ENCODE data around the gene SLC22A4.

Gene SLC22A4

DNA sequence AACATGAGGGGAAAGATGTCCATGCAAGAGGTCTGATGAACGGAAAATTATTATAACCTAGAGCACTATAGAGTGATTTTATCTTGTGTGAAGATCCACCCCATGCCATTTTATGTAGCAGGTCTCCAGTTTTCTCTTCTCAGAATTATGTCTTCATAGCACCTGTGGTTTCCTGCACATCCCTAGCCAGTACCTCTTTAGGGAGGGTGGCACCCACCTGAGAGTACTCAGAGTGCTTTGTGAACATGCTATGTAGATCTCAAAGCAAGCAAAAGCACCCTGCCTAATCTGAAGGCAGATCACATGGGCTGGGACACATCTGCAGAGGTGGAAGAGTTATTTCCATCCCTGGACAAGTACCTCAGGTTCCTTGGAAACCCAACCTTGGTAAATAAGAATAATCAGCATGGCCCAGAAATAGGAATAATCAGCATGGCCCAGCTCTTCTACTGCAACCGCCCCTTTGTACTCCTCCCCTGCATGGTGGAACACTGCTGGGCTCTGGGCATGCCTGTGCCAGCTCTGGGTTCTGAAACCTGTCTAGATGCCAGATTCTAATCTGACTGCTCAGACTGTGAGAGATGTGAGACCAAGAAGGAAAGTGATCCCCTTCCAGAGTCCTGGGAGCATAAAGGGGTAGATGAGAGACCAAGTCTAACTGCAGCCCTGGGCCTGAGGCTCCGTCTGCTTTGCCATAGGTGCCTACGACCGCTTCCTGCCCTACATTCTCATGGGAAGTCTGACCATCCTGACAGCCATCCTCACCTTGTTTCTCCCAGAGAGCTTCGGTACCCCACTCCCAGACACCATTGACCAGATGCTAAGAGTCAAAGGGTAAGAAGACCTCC, 99.0 kb downstream of the SLC22A4 start:
- ChIA-PET CTCF (interaction anchor here (1.1 to 11.9 kb wide), 4 partner anchors 15 to 108 kb away, joined by 3 to 255 read pairs (median 44); no protein-coding TSS in a partner anchor), POLR2A (no interaction called here)
- DNase-seq (ENCODE audit: extremely low spot score): no peak
- TF ChIP-seq, protein P1, sequence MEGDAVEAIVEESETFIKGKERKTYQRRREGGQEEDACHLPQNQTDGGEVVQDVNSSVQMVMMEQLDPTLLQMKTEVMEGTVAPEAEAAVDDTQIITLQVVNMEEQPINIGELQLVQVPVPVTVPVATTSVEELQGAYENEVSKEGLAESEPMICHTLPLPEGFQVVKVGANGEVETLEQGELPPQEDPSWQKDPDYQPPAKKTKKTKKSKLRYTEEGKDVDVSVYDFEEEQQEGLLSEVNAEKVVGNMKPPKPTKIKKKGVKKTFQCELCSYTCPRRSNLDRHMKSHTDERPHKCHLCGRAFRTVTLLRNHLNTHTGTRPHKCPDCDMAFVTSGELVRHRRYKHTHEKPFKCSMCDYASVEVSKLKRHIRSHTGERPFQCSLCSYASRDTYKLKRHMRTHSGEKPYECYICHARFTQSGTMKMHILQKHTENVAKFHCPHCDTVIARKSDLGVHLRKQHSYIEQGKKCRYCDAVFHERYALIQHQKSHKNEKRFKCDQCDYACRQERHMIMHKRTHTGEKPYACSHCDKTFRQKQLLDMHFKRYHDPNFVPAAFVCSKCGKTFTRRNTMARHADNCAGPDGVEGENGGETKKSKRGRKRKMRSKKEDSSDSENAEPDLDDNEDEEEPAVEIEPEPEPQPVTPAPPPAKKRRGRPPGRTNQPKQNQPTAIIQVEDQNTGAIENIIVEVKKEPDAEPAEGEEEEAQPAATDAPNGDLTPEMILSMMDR (IDR thresholded peaks at IDR 0.05; ENCODE audit: control extremely low read depth, extremely low read depth, low read depth, missing control alignments): no peak

Data from GM10248 (cell line).